Ramos (cell line): ENCODE measurements around the gene P3H2.

Source experiments
- in situ Hi-C: fragments of 300-500 bp; cut with MboI; formaldehyde crosslinking; loops from one replicate; pipeline ENCODE4 v1.14.3; 2022; ENCODE audit warnings: low sequenced_read_pairs; ENCODE audit not compliant: unreplicated experiment

P3H2 gene

GRCh38 chr3:190127797-190128196 lies 7.1 kb upstream of the P3H2 start:
- in situ Hi-C loops, result no loop called here

GRCh38 chr3:190127195-190127594 lies 6.5 kb upstream of the P3H2 start:
- in situ Hi-C loops, result no loop called here

DNA sequence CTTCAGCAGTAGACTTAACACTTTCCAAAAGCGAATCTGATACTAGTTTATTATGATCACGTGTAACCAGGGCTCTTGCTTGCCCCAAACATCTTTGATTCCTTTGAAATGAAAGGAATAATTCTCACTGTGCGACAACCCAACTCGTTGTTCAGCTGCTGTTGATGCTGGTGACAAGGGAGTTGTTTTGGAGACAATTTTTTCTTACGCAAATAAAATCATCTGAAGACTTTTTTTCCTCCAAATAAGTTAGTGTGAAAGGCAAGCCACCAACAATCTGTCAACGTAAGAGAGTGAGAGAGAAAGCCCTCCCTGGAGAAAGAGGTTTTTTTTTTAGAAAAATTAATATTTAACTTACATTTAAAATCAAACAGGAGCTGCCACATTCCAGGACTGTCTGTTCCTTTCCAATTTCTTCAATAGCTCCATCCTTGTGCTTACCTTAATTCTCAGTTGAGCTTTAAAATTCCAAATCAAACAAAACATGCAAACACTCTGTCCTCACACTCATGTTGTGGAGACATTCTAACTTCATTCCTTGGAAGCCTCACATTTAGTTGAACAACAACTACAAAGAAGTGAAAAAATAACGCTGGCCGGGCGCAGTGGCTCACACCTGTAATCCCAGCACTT lies 4.9 kb upstream of the P3H2 start:
- in situ Hi-C loops, result no loop called here

- in situ Hi-C loops, result no loop called here
These were observed 3.4 kb upstream of the P3H2 start for GRCh38 chr3:190124067-190124466.

GRCh38 chr3:190122198-190122771 lies 1.6 kb upstream of the P3H2 start:
- in situ Hi-C loops, result no loop called here

DNA sequence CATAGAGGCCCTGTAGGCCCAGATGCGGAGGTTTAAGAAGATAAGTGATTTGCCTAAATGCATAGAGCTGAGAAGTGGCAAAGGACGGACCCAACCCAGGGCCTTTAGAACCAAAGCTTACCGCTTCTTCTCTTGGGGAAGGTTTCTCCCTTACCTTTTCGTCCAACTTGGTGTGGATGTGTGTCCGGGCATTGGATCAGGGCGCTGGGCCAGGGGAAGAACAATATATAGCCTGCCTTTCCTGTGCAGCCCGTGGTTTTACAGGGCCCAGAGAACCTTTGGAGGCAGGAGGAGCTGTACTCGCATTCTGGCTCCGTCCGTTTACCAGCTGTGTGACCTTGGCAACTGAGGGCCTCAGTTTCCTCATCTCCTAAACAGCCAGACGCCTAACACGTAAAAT lies 686 bp upstream of the P3H2 start:
- in situ Hi-C loops, result no loop called here

GRCh38 chr3:190121061-190121377 lies 322 bp upstream of the P3H2 start:
- in situ Hi-C loops, result no loop called here

DNA sequence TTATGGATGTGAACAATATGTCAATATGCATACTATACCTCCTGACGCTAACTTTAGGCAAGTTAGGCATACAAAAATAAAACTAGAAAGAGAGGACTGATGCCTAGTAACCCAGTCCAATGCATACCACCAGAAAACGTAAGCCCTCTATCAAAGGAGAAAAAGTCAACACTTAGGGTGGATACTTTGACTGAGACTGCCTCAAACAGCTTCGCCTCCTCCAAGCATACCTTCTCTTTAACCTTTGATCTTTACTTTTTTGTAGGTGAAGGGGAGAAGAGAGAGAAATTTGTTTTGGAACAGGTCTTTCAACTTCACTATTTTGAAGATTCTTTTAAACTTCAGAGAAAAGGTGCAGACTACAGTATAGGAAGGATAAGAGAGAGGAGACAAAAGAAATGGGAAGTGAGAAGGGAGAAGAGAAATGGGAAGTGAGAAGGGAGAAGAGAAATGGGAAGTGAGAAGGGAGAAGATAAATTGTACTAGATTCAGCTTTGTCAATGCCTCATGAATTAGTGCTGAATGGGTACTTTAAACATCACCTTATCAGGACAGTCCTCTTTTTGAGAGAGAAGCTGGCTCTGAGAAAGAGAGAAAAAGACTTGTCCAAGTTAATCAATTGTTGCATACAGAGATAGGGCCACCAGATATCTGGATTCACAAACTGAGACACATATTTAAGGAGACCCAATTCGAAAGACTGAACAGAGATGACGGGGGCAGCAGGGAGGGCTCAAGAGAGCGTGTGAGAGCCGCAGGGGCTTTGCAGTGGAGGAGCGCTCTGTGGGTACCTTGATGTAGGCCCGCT lies 1.0 kb downstream of the P3H2 start:
- in situ Hi-C loops, result no loop called here

DNA sequence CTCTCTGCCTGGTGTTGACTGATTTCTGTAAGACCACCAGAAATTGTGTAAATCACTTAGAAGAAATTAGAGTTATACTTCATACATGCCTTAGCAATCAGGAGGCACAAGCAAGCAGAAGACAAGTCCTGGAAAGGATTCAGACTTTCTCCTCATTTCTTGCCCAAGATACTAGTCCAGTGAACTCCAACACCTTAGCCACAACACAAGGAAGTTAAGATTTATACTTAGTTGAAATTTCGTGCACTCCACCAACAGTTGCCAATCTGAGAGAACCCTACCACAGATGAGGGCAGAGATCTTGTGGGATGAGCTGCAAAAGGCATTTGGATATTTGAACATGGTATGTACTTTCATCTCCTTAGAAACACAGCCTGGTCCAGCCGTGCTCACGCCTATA lies 2.3 kb downstream of the P3H2 start:
- in situ Hi-C loops, result no loop called here

DNA sequence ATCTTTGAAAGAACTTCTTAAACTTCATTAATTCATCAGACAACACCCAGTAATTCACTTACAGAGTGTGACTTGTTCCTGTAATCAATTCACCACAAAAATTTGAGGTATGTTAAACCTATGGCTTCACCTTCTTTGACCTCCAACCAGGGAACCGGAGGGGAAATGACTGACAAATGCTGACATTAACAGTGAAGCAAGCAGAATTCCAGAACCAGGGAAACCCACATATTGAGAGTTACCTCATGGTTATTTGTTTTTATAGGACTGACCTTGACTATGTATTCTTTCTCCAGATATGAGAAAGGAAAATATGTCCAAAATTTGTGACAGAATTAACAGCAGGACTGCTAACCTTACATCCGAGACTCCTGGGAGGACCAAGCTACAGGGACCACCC lies 2.7 kb downstream of the P3H2 start:
- in situ Hi-C loops, result no loop called here

GRCh38 chr3:190116551-190117067 lies 4.1 kb downstream of the P3H2 start:
- in situ Hi-C loops, result no loop called here

DNA sequence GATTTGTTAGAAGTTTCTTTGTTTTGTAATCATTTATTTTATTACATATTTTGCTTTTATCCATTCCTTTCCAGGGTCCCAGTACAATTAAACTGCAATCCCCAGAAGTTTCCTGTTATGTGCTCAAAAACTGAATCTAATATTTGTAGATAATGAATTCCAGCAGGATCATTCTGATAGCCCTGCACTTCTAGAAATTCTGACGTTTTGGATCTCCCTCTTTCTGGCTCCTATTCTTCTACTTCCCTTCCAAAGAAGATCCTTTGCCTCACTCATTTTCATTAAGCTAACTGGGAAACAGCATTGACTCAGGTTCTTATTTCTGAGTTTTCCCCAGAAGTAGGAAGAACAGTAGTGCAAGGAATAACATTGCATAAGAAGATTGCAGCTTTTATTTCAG lies 9.9 kb downstream of the P3H2 start:
- in situ Hi-C loops, result no loop called here

DNA sequence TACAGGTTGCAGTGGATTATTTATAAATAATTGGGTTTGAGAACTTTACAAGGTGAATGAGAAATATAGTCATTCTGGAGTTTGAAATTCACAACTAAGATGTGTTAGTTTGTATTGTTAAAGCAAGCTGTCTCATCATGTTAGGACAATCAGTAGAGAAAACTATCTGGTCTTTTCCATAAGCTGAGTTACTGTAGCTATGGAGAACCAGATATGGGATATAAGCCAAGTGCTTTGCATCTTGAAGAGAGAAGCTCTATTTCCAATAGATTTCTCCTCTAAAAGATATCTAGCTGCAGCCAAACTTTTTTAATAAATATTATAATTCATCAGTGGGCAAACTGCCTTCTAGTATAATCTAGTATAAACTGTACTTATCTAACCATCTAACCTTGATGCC lies 11.3 kb downstream of the P3H2 start:
- in situ Hi-C loops, result no loop called here

- in situ Hi-C loops, result no loop called here
These were observed 11.9 kb downstream of the P3H2 start for GRCh38 chr3:190108804-190109203.

GRCh38 chr3:190105876-190106275 lies 14.8 kb downstream of the P3H2 start:
- in situ Hi-C loops, result no loop called here

DNA sequence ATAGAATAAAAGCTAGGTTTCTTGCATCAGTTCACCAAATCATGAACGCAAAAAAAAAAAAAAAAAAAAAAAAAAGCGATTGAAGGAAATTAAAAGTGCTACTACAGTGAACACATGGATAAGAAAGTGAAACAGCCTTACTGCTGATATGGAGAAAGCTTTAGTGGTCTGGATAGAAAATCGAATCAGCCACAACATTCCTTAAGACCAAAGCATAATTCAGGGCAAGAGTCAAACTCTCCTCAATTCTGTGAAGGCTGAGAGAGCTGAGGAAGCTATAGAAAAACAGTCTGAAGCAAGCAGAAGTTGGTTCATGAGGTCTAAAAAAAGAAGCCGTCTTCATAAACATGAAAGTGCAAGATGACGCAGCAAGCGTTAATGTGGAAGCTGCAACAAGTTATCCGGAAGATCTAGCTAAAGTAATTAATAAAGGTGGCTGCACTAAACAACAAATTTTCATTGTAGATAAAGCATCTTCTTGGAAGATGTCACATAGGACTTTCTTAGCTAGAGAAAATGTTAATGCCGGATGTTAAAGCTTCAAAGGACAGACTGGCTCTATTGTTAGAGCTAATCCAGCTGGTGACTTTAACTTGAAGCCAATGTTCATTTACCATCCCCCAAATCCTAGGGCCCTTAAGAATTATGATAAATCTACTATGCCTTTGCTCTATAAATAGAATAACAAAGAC lies 19.2 kb downstream of the P3H2 start:
- in situ Hi-C loops, result no loop called here

DNA sequence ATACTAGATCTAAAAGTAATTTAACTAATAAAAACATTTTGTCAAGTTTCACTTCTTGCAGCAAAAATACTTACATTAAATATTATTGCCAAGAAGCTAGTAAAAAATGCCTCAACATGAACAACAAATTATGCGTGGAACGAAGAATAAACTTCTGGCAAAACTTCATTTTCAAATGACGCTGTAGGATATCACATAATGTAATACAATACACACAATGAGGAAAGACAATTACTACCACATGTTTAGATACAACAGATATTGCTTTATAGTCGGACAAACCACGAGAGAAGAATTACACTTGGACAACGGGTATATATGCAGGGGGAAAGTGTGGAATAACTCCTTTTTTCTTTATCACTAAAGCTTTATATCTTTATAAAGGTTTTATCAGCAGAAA lies 21.6 kb downstream of the P3H2 start:
- in situ Hi-C loops, result no loop called here

GRCh38 chr3:190097617-190098016 lies 23.1 kb downstream of the P3H2 start:
- in situ Hi-C loops, result no loop called here

GRCh38 chr3:190097025-190097424 lies 23.7 kb downstream of the P3H2 start:
- in situ Hi-C loops, result no loop called here

GRCh38 chr3:190096345-190096744 lies 24.4 kb downstream of the P3H2 start:
- in situ Hi-C loops, result no loop called here

DNA sequence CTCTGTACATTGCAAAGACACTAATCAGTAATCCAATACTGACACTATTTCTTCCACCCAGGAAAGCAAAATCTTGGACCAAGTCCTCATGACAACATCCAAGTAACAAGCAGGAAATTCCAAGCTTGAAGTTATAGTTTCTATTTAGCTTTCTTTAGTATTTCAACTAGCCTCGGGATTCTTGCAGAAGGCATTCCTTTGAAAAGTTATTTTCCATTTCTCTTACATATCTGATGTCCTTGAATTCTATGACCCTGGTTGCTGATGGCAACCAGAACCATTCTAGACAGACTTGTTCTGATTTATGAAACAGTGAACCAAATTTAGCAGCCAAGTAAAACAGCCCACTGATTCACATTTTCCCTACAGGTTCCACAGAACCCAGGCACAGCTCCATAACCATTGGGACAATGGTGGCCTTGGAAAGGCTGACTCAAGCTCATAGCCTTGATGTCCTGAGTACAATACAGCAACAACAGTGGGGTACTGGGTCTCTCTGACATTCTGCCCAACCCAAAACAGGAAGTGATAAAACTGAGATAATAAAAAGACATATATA lies 26.5 kb downstream of the P3H2 start:
- in situ Hi-C loops, result no loop called here
